Tibial nerve (tissue), 4 donors: Measurements from ENCODE around the gene PTDSS2. TPM values are rescaled to one million over a fixed set of nuclear protein-coding genes. Genes with fewer than 3 reads are reported as not detected.

ENCODE experiments used
- DNase-seq, 2 donors: peaks; one replicate each; pipeline ENCODE4 v3.0.0-alpha.2; 2019; ENCODE audit warnings: low spot score in 2 of 2
- H3K27ac ChIP-seq, 4 donors: fragments of 200-600 bp; sonication (generic) in 3 of 4; one replicate each; pipeline ENCODE4 v1.5.1; 2017 to 2019; ENCODE audit warnings: mild to moderate bottlenecking in 1 of 4
- H3K27me3 ChIP-seq, 2 donors: fragments of 200-600 bp; sonication (generic) in 1 of 2; one replicate each; pipeline versions ENCODE4 v1.5.1 to v1.6.0; 2017 to 2019
- H3K36me3 ChIP-seq, 3 donors: fragments of 200-600 bp; sonication (generic); one replicate each; pipeline ENCODE4 v1.5.1; 2018 to 2019
- H3K4me1 ChIP-seq, 4 donors: fragments of 200-600 bp; sonication (generic) in 3 of 4; one replicate each; pipeline ENCODE4 v1.5.1; 2017 to 2019
- H3K4me3 ChIP-seq, 4 donors: fragments of 200-600 bp; sonication (generic) in 3 of 4; one replicate each; pipeline ENCODE4 v1.5.1; 2017 to 2019; ENCODE audit warnings: mild to moderate bottlenecking in 1 of 4, moderate library complexity in 1 of 4
- H3K9me3 ChIP-seq, 4 donors: fragments of 200-600 bp; sonication (generic) in 3 of 4; one replicate each; pipeline ENCODE4 v1.5.1; 2017 to 2019
- EP300 ChIP-seq, 2 donors: sonication (generic); formaldehyde crosslinking; IDR thresholded peaks; one replicate each; pipeline ENCODE4 v1.6.1; 2017; ENCODE audit warnings: antibody characterized with exemption in 2 of 2, mild to moderate bottlenecking in 1 of 2
- POLR2A ChIP-seq, 2 donors: fragments of 450-650 bp; IDR thresholded peaks; one replicate each; pipeline ENCODE4 v1.6.1; 2017; ENCODE audit warnings: antibody characterized with exemption in 2 of 2, mild to moderate bottlenecking in 2 of 2, moderate library complexity in 2 of 2
- WGBS, 2 donors: methylation state at CpG; one replicate each; pipeline ENCODE4 v1.1.5; 2018; 5-methylcytosine and 5-hydroxymethylcytosine counted together
- total RNA-seq, 4 donors: library from RNA; depleted of rRNA; stranded (reverse); fragments of >200 nt; gene quantifications; one replicate each; pipeline ENCODE4 v1.1.0, GENCODE V29; 2016
- TF ChIP-seq, protein P1 (sequence below), 5 experiments: fragments of 200-600 bp in 3 of 5; fragments of 450-650 bp in 2 of 5; sonication (generic) in 3 of 5; IDR thresholded peaks; one replicate each; pipeline ENCODE4 v1.5.1; 2016 to 2019; ENCODE audit warnings: antibody characterized with exemption in 5 of 5, mild to moderate bottlenecking in 3 of 5, moderate library complexity in 2 of 5

The PTDSS2 gene
- total RNA-seq, 4 donors from 2014 or later = 54.2 to 100 (median 63.9) TPM

DNA sequence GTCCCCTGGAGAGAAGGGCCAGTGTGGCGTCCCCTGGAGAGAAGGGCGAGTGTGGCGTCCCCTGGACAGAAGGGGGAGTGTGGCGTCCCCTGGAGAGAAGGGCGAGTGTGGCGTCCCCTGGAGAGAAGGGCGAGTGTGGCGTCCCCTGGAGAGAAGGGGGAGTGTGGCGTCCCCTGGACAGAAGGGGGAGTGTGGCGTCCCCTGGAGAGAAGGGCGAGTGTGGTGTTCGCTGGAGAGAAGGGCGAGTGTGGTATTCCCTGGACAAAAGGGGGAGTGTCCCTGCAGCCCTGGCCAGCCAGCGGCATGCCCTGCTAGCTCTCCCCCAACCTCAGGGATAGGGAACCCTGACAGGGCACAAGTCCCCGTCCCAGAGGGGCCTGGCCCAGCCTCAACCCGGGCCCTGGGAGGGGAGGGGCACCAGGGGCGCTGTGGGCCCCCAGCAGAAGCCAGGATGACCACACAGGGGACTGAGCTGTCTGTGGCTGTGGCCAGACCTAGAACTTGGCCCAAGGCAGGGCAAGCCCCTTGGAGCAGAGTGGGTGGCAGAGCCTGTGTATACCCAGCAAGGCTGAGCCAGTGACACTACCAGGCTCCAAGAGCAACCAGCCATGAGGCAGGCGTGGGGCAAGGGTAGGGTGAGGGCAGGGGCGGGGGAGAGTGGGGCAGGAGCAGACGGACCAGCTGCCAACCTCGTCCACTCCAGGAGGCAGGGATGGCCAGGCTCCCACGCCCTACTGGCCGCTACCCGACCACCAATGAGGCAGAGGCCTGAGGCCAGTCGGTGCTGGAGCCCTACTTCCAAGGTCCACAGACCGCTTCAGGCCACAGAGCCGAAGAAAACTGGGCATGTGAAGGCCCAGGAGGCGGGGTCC lies 81.1 kb downstream of the PTDSS2 start:
- Histone ChIP-seq H3K4me3 (no peak overlapping the region), H3K36me3 (peaks cover 0 to 42% (median 0%) of the 10 kb centered on the region in 3 donors), H3K4me1 (peaks cover 0 to 27% (median 13%) of the 10 kb centered on the region in 4 donors), H3K27me3 (no peaks in the 10 kb centered on the region), H3K27ac (no peak overlapping the region), H3K9me3 (no peaks in the 10 kb centered on the region)
- TF ChIP-seq EP300 (IDR thresholded peaks at IDR 0.05) (no peak), POLR2A (IDR thresholded peaks at IDR 0.05) (no peak)
- TF ChIP-seq, protein P1, sequence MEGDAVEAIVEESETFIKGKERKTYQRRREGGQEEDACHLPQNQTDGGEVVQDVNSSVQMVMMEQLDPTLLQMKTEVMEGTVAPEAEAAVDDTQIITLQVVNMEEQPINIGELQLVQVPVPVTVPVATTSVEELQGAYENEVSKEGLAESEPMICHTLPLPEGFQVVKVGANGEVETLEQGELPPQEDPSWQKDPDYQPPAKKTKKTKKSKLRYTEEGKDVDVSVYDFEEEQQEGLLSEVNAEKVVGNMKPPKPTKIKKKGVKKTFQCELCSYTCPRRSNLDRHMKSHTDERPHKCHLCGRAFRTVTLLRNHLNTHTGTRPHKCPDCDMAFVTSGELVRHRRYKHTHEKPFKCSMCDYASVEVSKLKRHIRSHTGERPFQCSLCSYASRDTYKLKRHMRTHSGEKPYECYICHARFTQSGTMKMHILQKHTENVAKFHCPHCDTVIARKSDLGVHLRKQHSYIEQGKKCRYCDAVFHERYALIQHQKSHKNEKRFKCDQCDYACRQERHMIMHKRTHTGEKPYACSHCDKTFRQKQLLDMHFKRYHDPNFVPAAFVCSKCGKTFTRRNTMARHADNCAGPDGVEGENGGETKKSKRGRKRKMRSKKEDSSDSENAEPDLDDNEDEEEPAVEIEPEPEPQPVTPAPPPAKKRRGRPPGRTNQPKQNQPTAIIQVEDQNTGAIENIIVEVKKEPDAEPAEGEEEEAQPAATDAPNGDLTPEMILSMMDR (IDR thresholded peaks at IDR 0.05) = no peak
- WGBS, 2 donors = 82 to 84% methylated on average over 16 to 27 of the region's 28 CpGs
- DNase-seq = no peak

DNA sequence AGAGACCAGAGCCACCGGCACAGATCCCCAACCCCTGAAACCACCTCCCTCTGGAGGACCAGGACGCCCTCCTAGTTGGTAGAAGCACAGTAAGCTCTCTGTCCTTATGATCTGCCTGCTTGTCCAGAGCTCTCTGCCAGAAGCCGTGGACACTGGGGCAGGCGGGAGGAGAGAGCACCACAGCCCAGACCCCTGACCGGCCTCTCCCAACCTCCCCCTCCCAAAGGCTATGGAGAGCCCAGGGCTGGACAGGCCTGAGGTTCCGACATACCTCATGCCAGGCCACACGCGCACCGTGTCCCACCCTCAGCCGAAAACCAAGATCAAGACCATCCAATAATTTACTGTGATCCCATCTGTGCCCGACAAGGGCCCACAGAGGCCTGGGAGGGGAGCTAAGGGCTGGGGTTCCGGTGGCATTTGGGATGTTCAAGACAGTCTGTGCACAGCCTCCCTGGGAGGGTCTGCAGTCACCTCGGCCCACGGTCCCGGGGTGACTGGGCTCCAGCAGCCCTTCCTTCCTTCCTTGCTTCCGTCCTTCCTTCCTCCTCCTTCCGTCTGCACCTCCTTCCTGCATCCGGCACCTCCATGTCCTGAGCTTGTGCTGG lies 81.9 kb downstream of the PTDSS2 start:
- no peak for DNase-seq

DNA sequence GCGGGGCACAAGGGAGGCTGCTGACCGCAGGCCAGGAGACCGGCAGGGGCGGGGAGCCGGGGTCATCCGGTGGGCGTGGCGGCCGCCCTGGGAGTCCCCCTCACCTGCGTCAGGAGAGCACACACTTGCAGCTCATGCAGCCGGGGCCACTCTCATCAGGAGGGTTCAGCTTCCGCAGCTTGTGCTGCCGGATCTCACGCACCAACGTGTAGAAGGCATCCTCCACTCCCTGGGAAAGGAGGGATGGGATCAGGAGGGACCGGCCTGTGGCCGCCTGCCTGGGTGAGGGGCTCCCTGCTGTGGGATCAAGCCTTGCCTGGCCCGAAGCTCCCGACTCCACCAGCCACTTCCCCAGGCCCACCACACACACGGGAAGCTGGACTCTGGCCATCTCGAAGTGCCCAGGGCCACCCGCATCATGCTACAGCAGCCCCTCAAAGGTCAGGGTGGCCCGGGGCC lies 82.5 kb downstream of the PTDSS2 start:
- H3K36me3 ChIP-seq = peaks cover 0 to 42% (median 0%) of the 10 kb centered on the region in 3 donors
- H3K9me3 ChIP-seq = no peaks in the 10 kb centered on the region
- peaks cover 0 to 41% (median 27%) of the 10 kb centered on the region in 4 donors for H3K4me1 ChIP-seq
- 80 to 87% methylated on average over 20 to 23 of the region's 23 CpGs for WGBS, 2 donors
- DNase-seq = no peak
- H3K4me3 ChIP-seq = no peak overlapping the region
- TF ChIP-seq, protein P1 (IDR thresholded peaks at IDR 0.05) = no peak
- TF ChIP-seq EP300 (IDR thresholded peaks at IDR 0.05) (no peak), POLR2A (IDR thresholded peaks at IDR 0.05) (no peak)
- H3K27me3 ChIP-seq = no peaks in the 10 kb centered on the region
- no peak overlapping the region for H3K27ac ChIP-seq

More for the DNA sequence above, 81.9 kb downstream of the PTDSS2 start:
- Histone ChIP-seq H3K27me3 (no peaks in the 10 kb centered on the region), H3K4me3 (no peak overlapping the region), H3K9me3 (no peaks in the 10 kb centered on the region), H3K4me1 (peaks cover 0 to 36% (median 22%) of the 10 kb centered on the region in 4 donors), H3K27ac (no peak overlapping the region), H3K36me3 (peaks cover 0 to 42% (median 0%) of the 10 kb centered on the region in 3 donors)
- WGBS, 2 donors = 89% methylated on average over 16 of the region's 18 CpGs
- TF ChIP-seq, protein P1 (IDR thresholded peaks at IDR 0.05) = no peak
- TF ChIP-seq EP300 (IDR thresholded peaks at IDR 0.05) (no peak), POLR2A (IDR thresholded peaks at IDR 0.05) (no peak)

DNA sequence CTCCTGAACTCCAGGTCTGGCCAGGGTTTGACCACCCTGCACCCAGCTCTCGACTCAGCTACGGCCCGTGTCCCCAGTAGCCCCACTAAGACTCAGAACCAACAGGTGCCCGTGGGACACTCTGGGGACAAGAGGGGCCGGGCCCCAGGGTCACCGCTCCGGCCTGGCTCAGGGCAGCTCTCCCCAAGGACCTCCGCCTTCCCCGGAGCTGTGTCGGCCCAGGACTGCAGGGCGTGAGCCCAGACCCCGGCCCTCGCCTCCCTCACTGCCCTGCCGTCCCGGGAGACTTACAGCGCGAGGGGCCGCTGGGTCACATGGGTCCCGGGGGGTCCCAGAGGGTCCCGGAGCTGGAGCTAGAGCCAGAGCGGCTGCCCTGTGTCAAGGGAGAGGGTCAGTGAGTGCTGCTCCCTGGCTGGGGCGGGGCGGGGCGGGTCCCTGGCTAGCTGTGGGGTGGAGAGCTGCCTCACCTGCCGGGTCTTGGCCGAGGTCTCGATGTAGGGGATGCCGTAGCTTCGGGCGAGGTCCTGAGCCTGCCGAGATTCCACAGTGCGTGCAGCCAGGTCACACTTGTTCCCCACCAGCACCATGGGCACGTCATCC lies 83.0 kb downstream of the PTDSS2 start:
- Histone ChIP-seq H3K27me3 (no peaks in the 10 kb centered on the region), H3K27ac (no peak overlapping the region), H3K4me3 (no peak overlapping the region), H3K36me3 (peaks cover 0 to 42% (median 0%) of the 10 kb centered on the region in 3 donors), H3K4me1 (peaks cover 0 to 46% (median 31%) of the 10 kb centered on the region in 4 donors), H3K9me3 (no peaks in the 10 kb centered on the region)
- WGBS, 2 donors = 86 to 91% methylated on average over 9 to 33 of the region's 33 CpGs
- no peak for DNase-seq
- TF ChIP-seq, protein P1 (IDR thresholded peaks at IDR 0.05) = no peak
- TF ChIP-seq EP300 (IDR thresholded peaks at IDR 0.05) (no peak), POLR2A (IDR thresholded peaks at IDR 0.05) (no peak)
